ENCODE measurements around the gene REPS2. TPM values are rescaled to one million over a fixed set of nuclear protein-coding genes. Genes with fewer than 3 reads are reported as not detected.

REPS2 gene
- total and polyA plus RNA-seq, 2 experiments from 2014 or later: 1.2 to 4.4 TPM

- TF ChIP-seq ETS1 (IDR thresholded peaks at IDR 0.05) (no peak), EZH2 (IDR thresholded peaks at IDR 0.05; ENCODE audit: low read depth, unreplicated experiment) (no peak)
These were observed 25.2 kb downstream of the REPS2 start (continued) for GRCh38 chrX:16971694-16972093.

GRCh38 chrX:16975233-16975632 lies 28.8 kb downstream of the REPS2 start:
- no peaks in the 10 kb centered on the region for H4K20me1 ChIP-seq (replicated peaks; ENCODE audit: insufficient read depth)
- DNase-seq (ENCODE audit: low spot score) (no peak), ATAC-seq (no peak)
- no peaks in the 10 kb centered on the region for H3K36me3 ChIP-seq (ENCODE audit: insufficient read depth)
- no peaks in the 10 kb centered on the region for H3K79me2 ChIP-seq (replicated peaks; ENCODE audit: insufficient read depth)
- H3K4me3 Mint-ChIP-seq: no peak overlapping the region
- H3K27ac ChIP-seq (ENCODE audit: low read depth): no peak overlapping the region
- peaks cover 3% of the 10 kb centered on the region; the same call in 1 of the 3 replicates for H3K9me3 Mint-ChIP-seq
- H3K4me1 Mint-ChIP-seq: no peaks in the 10 kb centered on the region
- H3K4me2 ChIP-seq: no peak overlapping the region
- no peaks in the 10 kb centered on the region for H3K27me3 Mint-ChIP-seq (ENCODE audit: insufficient read depth, low read depth, poor library complexity)
- H3K27me3 ChIP-seq (ENCODE audit: insufficient read depth): no peaks in the 10 kb centered on the region
- H3K4me1 ChIP-seq (ENCODE audit: insufficient read depth): no peaks in the 10 kb centered on the region
- H3K4me3 ChIP-seq: no peak overlapping the region
- H2AFZ ChIP-seq: no peak overlapping the region
- H3K9me2 ChIP-seq (ENCODE audit: insufficient read depth): no peaks in the 10 kb centered on the region
- H3K27ac Mint-ChIP-seq: no peak overlapping the region
- H3K36me3 Mint-ChIP-seq (ENCODE audit: low read depth): no peaks in the 10 kb centered on the region
- H3F3A ChIP-seq (replicated peaks; ENCODE audit: low read depth): no peaks in the 10 kb centered on the region
- TF ChIP-seq CTCF (conservative IDR thresholded peaks at IDR 0.05; ENCODE audit: low read depth in 2 of 2): no peak
- no peak for TF ChIP-seq JUNB (IDR thresholded peaks at IDR 0.05; ENCODE audit: unreplicated experiment)
- no peak for TF ChIP-seq ZNF462 (CRISPR knock-in tag; IDR thresholded peaks at IDR 0.05)
- no peak for TF ChIP-seq CREB1 (CRISPR knock-in tag; IDR thresholded peaks at IDR 0.05; ENCODE audit: low read depth)
- no peak for TF ChIP-seq REST (IDR thresholded peaks at IDR 0.05; ENCODE audit: unreplicated experiment)
- TF ChIP-seq ETS1 (IDR thresholded peaks at IDR 0.05): no peak
- no peak for TF ChIP-seq ZNF331 (CRISPR knock-in tag; IDR thresholded peaks at IDR 0.05; ENCODE audit: low read depth)
- no peak for TF ChIP-seq STAT1 (IDR thresholded peaks at IDR 0.05; ENCODE audit: unreplicated experiment)
- no peak for TF ChIP-seq POLR2AphosphoS5 (IDR thresholded peaks at IDR 0.05; ENCODE audit: low read depth)
- TF ChIP-seq NANOG (IDR thresholded peaks at IDR 0.05; ENCODE audit: borderline replicate concordance): no peak
- no peak for TF ChIP-seq ZNF114 (CRISPR knock-in tag; IDR thresholded peaks at IDR 0.05)
- TF ChIP-seq EZH2 (IDR thresholded peaks at IDR 0.05; ENCODE audit: low read depth, unreplicated experiment): no peak

All from GM23338 (cell line).